ENCODE results near the gene GABRD. TPM values are rescaled to one million over a fixed set of nuclear protein-coding genes. Genes with fewer than 3 reads are reported as not detected.

Gene GABRD
- total and polyA plus RNA-seq, 12 donors = 0.30 to 1.1 (median 0.49) TPM; not detected in 2

GRCh38 chr1:1982379-1983232, 36.5 kb upstream of the GABRD start:
- no peak overlapping the region for H3K4me3 ChIP-seq
- TF ChIP-seq CTCF (IDR thresholded peaks at IDR 0.05) = no peak
- H3K36me3 ChIP-seq = no peaks in the 10 kb centered on the region
- ATAC-seq = no peak
- H3K9me3 ChIP-seq = no peaks in the 10 kb centered on the region
- peaks cover 0 to 27% (median 15%) of the 10 kb centered on the region in 7 donors for H3K27me3 ChIP-seq
- intact Hi-C loops (cut with DNase I) = no loop called here
- H3K27ac ChIP-seq = no peak overlapping the region
- H3K4me1 ChIP-seq = no peaks in the 10 kb centered on the region
- DNase-seq = no peak
- WGBS, 2 donors = 87 to 92% methylated on average over 36 of the region's 36 CpGs

- ATAC-seq = no peak
- TF ChIP-seq CTCF (IDR thresholded peaks at IDR 0.05) = no peak
- intact Hi-C loops (cut with DNase I) = no loop called here
Measured at GRCh38 chr1:1984560-1985070, 34.5 kb upstream of the GABRD start.

GRCh38 chr1:1985375-1986050, 33.6 kb upstream of the GABRD start:
- DNase-seq (no peak), ATAC-seq (peak in 1 of 8 donors; percentile 27)
- no peak overlapping the region for H3K4me3 ChIP-seq
- H3K27ac ChIP-seq = no peak overlapping the region
- H3K9me3 ChIP-seq = no peaks in the 10 kb centered on the region
- intact Hi-C loops (cut with DNase I) = no loop called here
- WGBS, 2 donors = 84 to 89% methylated on average over 32 of the region's 32 CpGs
- H3K4me1 ChIP-seq = peaks cover 0 to 14% (median 8%) of the 10 kb centered on the region in 9 donors
- no peak for TF ChIP-seq CTCF (IDR thresholded peaks at IDR 0.05)
- H3K27me3 ChIP-seq = peaks cover 0 to 36% (median 23%) of the 10 kb centered on the region in 7 donors
- no peaks in the 10 kb centered on the region for H3K36me3 ChIP-seq

More at GRCh38 chr1:1984560-1985070, 34.5 kb upstream of the GABRD start:
- Histone ChIP-seq H3K9me3 (no peaks in the 10 kb centered on the region), H3K4me1 (peaks cover 0 to 12% (median 6%) of the 10 kb centered on the region in 9 donors), H3K36me3 (no peaks in the 10 kb centered on the region), H3K27ac (no peak overlapping the region), H3K27me3 (peaks cover 0 to 36% (median 23%) of the 10 kb centered on the region in 7 donors), H3K4me3 (no peak overlapping the region)
- 83 to 84% methylated on average over 17 of the region's 17 CpGs for WGBS, 2 donors
- no peak for DNase-seq

GRCh38 chr1:1986451-1987141, 32.5 kb upstream of the GABRD start:
- WGBS, 2 donors = 77 to 87% methylated on average over 24 of the region's 24 CpGs
- DNase-seq = no peak
- Histone ChIP-seq H3K36me3 (no peaks in the 10 kb centered on the region), H3K9me3 (no peaks in the 10 kb centered on the region), H3K27ac (no peak overlapping the region), H3K4me3 (no peak overlapping the region), H3K27me3 (peaks cover 0 to 36% (median 23%) of the 10 kb centered on the region in 7 donors), H3K4me1 (peaks cover 0 to 24% (median 12%) of the 10 kb centered on the region in 9 donors)
- no peak for TF ChIP-seq CTCF (IDR thresholded peaks at IDR 0.05)
- intact Hi-C loops (cut with DNase I) = no loop called here
- no peak for ATAC-seq
